Measurements from ENCODE around the gene NMNAT3.
A peak's percentile ranks its signal among the peaks of the same experiment; 100 is the strongest.

NMNAT3 gene

GRCh38 chr3:139574026-139574947 lies 103.5 kb downstream of the NMNAT3 start:
- DNase-seq = peak; percentile 34

- no peak for DNase-seq
These were observed 104.7 kb downstream of the NMNAT3 start for GRCh38 chr3:139572847-139573672.

GRCh38 chr3:139571711-139572110 lies 106.1 kb downstream of the NMNAT3 start:
- DNase-seq = no peak

- no peak for DNase-seq
These were observed 113.4 kb downstream of the NMNAT3 start for GRCh38 chr3:139564294-139564861.

GRCh38 chr3:139561959-139562676 lies 115.7 kb downstream of the NMNAT3 start:
- peak; percentile 39 for DNase-seq

- no peak for DNase-seq
These were observed 116.4 kb downstream of the NMNAT3 start for GRCh38 chr3:139561255-139561817.

GRCh38 chr3:139560411-139560810 lies 117.4 kb downstream of the NMNAT3 start:
- no peak for DNase-seq

- DNase-seq = no peak
These were observed 118.2 kb downstream of the NMNAT3 start for GRCh38 chr3:139559541-139559940.

GRCh38 chr3:139558351-139559266 lies 119.2 kb downstream of the NMNAT3 start:
- DNase-seq = no peak

GRCh38 chr3:139557041-139557440 lies 120.7 kb downstream of the NMNAT3 start:
- no peak for DNase-seq

GRCh38 chr3:139555249-139555648 lies 122.5 kb downstream of the NMNAT3 start:
- no peak for DNase-seq

GRCh38 chr3:139554628-139555027 lies 123.1 kb downstream of the NMNAT3 start:
- DNase-seq = no peak

GRCh38 chr3:139552632-139553365 lies 125.0 kb downstream of the NMNAT3 start:
- DNase-seq = no peak

- no peak for DNase-seq
These were observed 129.0 kb downstream of the NMNAT3 start for GRCh38 chr3:139548801-139549200.

GRCh38 chr3:139547666-139548065 lies 130.1 kb downstream of the NMNAT3 start:
- no peak for DNase-seq

GRCh38 chr3:139546772-139547171 lies 131.0 kb downstream of the NMNAT3 start:
- no peak for DNase-seq

- no peak for DNase-seq
These were observed 136.1 kb downstream of the NMNAT3 start for GRCh38 chr3:139541532-139542288.

GRCh38 chr3:139540651-139541531 lies 136.9 kb downstream of the NMNAT3 start:
- no peak for DNase-seq

- DNase-seq = no peak
These were observed 139.0 kb downstream of the NMNAT3 start for GRCh38 chr3:139538733-139539132.
